Measurements from ENCODE around the gene OR1D2. TPM values are rescaled to one million over a fixed set of nuclear protein-coding genes. Genes with fewer than 3 reads are reported as not detected.

The OR1D2 gene, protein sequence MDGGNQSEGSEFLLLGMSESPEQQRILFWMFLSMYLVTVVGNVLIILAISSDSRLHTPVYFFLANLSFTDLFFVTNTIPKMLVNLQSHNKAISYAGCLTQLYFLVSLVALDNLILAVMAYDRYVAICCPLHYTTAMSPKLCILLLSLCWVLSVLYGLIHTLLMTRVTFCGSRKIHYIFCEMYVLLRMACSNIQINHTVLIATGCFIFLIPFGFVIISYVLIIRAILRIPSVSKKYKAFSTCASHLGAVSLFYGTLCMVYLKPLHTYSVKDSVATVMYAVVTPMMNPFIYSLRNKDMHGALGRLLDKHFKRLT
- not detected for total RNA-seq

GRCh38 chr17:3104322-3104721 is at the start of gene OR1D2:
OR1D2 (minus strand) TSS chr17:3104422; CDS start chr17:3092996, 11,426 bp downstream.

GRCh38 chr17:3127451-3127850 is 23.2 kb upstream of the OR1D2 start, which contains the start of gene OR1G1:
OR1G1 (minus strand) TSS chr17:3127551; CDS start chr17:3127551, 0 bp downstream.

GRCh38 chr17:3063507-3063906 is 40.7 kb downstream of the OR1D2 start, which contains the start of gene OR1D5:
OR1D5 (minus strand) TSS chr17:3063607; CDS start chr17:3063607, 0 bp downstream.

Other genes with a start within 250 kb of the OR1D2 start
- gene OR1D5, start 40.8 kb downstream of the OR1D2 start, total RNA-seq, result not detected
- not detected for gene OR1G1, start 23.1 kb upstream of the OR1D2 start, total RNA-seq
- not detected for gene OR1A2, start 93.1 kb upstream of the OR1D2 start, total RNA-seq
- gene OR1A1, start 103.2 kb upstream of the OR1D2 start, total RNA-seq, result not detected
- gene OR3A1, start 193.9 kb upstream of the OR1D2 start, total RNA-seq, result under 1 TPM; 0.26 to 0.30 TPM

Data from activated naive CD4-positive, alpha-beta T cell treated with anti-CD3 and anti-CD28 coated beads, Interleukin-2, amount 10 ng/mL, durations not matched to agents 5 hours and 36 hours (primary cell).